Measurements from ENCODE around the gene CD8B2. TPM values are rescaled to one million over a fixed set of nuclear protein-coding genes. Genes with fewer than 3 reads are reported as not detected.

CD8B2 gene
- total RNA-seq, 1 donor from 2014 or later = not detected

- TF ChIP-seq CTCF (IDR thresholded peaks at IDR 0.05; ENCODE audit: partially characterized antibody, unreplicated experiment) = no peak
- Mint-ChIP-seq H3K27me3 (ENCODE audit: unreplicated experiment) (peaks cover 5% of the 10 kb centered on the region), H3K9me3 (ENCODE audit: unreplicated experiment) (no peaks in the 10 kb centered on the region), H3K4me3 (ENCODE audit: unreplicated experiment) (no peak overlapping the region), H3K36me3 (ENCODE audit: unreplicated experiment) (no peaks in the 10 kb centered on the region), H3K4me1 (ENCODE audit: low read depth, unreplicated experiment) (peaks cover 10% of the 10 kb centered on the region), H3K27ac (ENCODE audit: unreplicated experiment) (no peak overlapping the region)
- no peak for DNase-seq
These were observed 49.3 kb downstream of the CD8B2 start for GRCh38 chr2:106536490-106536889.

GRCh38 chr2:106537047-106537446 is 49.9 kb downstream of the CD8B2 start:
- no peak for DNase-seq
- no peaks in the 10 kb centered on the region for H3K9me3 Mint-ChIP-seq (ENCODE audit: unreplicated experiment)
- H3K27ac Mint-ChIP-seq (ENCODE audit: unreplicated experiment) = no peak overlapping the region
- no peak for TF ChIP-seq CTCF (IDR thresholded peaks at IDR 0.05; ENCODE audit: partially characterized antibody, unreplicated experiment)
- peaks cover 5% of the 10 kb centered on the region for H3K27me3 Mint-ChIP-seq (ENCODE audit: unreplicated experiment)
- peaks cover 10% of the 10 kb centered on the region for H3K4me1 Mint-ChIP-seq (ENCODE audit: low read depth, unreplicated experiment)
- H3K36me3 Mint-ChIP-seq (ENCODE audit: unreplicated experiment) = no peaks in the 10 kb centered on the region
- H3K4me3 Mint-ChIP-seq (ENCODE audit: unreplicated experiment) = no peak overlapping the region

GRCh38 chr2:106537791-106538191 is 50.6 kb downstream of the CD8B2 start:
- no peak for DNase-seq
- no peak for TF ChIP-seq CTCF (IDR thresholded peaks at IDR 0.05; ENCODE audit: partially characterized antibody, unreplicated experiment)
- Mint-ChIP-seq H3K27me3 (ENCODE audit: unreplicated experiment) (peaks cover 5% of the 10 kb centered on the region), H3K4me1 (ENCODE audit: low read depth, unreplicated experiment) (peaks cover 10% of the 10 kb centered on the region), H3K9me3 (ENCODE audit: unreplicated experiment) (no peaks in the 10 kb centered on the region), H3K27ac (ENCODE audit: unreplicated experiment) (no peak overlapping the region), H3K36me3 (ENCODE audit: unreplicated experiment) (no peaks in the 10 kb centered on the region), H3K4me3 (ENCODE audit: unreplicated experiment) (no peak overlapping the region)

GRCh38 chr2:106540886-106541285 is 53.7 kb downstream of the CD8B2 start:
- Mint-ChIP-seq H3K27ac (ENCODE audit: unreplicated experiment) (no peak overlapping the region), H3K27me3 (ENCODE audit: unreplicated experiment) (peaks cover 3% of the 10 kb centered on the region), H3K4me1 (ENCODE audit: low read depth, unreplicated experiment) (peaks cover 2% of the 10 kb centered on the region), H3K9me3 (ENCODE audit: unreplicated experiment) (no peaks in the 10 kb centered on the region), H3K4me3 (ENCODE audit: unreplicated experiment) (no peak overlapping the region), H3K36me3 (ENCODE audit: unreplicated experiment) (no peaks in the 10 kb centered on the region)
- no peak for TF ChIP-seq CTCF (IDR thresholded peaks at IDR 0.05; ENCODE audit: partially characterized antibody, unreplicated experiment)
- no peak for DNase-seq

GRCh38 chr2:106541333-106541732 is 54.2 kb downstream of the CD8B2 start:
- no peaks in the 10 kb centered on the region for H3K36me3 Mint-ChIP-seq (ENCODE audit: unreplicated experiment)
- H3K27ac Mint-ChIP-seq (ENCODE audit: unreplicated experiment) = no peak overlapping the region
- no peaks in the 10 kb centered on the region for H3K9me3 Mint-ChIP-seq (ENCODE audit: unreplicated experiment)
- TF ChIP-seq CTCF (IDR thresholded peaks at IDR 0.05; ENCODE audit: partially characterized antibody, unreplicated experiment) = no peak
- H3K27me3 Mint-ChIP-seq (ENCODE audit: unreplicated experiment) = peaks cover 3% of the 10 kb centered on the region
- H3K4me3 Mint-ChIP-seq (ENCODE audit: unreplicated experiment) = no peak overlapping the region
- no peak for DNase-seq
- peaks cover 2% of the 10 kb centered on the region for H3K4me1 Mint-ChIP-seq (ENCODE audit: low read depth, unreplicated experiment)

Measured in glutamatergic neuron (in vitro differentiated cells).